WTC11 (cell line): ENCODE results near the gene OSBPL6. TPM values are rescaled to one million over a fixed set of nuclear protein-coding genes. Genes with fewer than 3 reads are reported as not detected.

Experiments used
- ATAC-seq: fragments of 200-7000 bp; cut with Tn5 transposase; 2 replicates; pipeline ENCODE4 v1.10.0; 2021; ENCODE audit warnings: mild to moderate bottlenecking, moderate library complexity
- CTCF ChIA-PET: fragments of 300-600 bp; sonication (Branson Sonifier 250); formaldehyde crosslinking; loops from one replicate; lab custom pipeline; 2021; ENCODE audit warnings: antibody characterized with exemption; lab: Charles Lee
- POLR2A ChIA-PET: fragments of 350-600 bp; sonication (Branson Sonifier 250); formaldehyde crosslinking; loops from one replicate; lab custom pipeline; 2021; ENCODE audit warnings: antibody characterized with exemption; lab: Charles Lee
- DNase-seq: peaks from one replicate; pipeline ENCODE4 v3.0.0; 2021; ENCODE audit warnings: low spot score
- H3K27ac Mint-ChIP-seq: 2 replicates; pipeline ENCODE4 v1.8.0; 2021; ENCODE audit warnings: mixed read lengths
- H3K27me3 Mint-ChIP-seq: 2 replicates; pipeline ENCODE4 v1.8.0; 2021; ENCODE audit warnings: low read depth, mild to moderate bottlenecking, moderate library complexity, mixed read lengths
- H3K36me3 Mint-ChIP-seq: 2 replicates; pipeline ENCODE4 v1.8.0; 2021; ENCODE audit warnings: mixed read lengths
- H3K4me1 Mint-ChIP-seq: 2 replicates; pipeline ENCODE4 v1.8.0; 2022; ENCODE audit warnings: mixed read lengths
- H3K4me3 Mint-ChIP-seq: 2 replicates; pipeline ENCODE4 v1.8.0; 2021; ENCODE audit warnings: mild to moderate bottlenecking, moderate library complexity, mixed read lengths
- H3K9me3 Mint-ChIP-seq: 2 replicates; pipeline ENCODE4 v1.8.0; 2021; ENCODE audit warnings: mixed read lengths
- ATF2 ChIP-seq: sonication (generic); formaldehyde crosslinking; IDR thresholded peaks from 2 replicates; pipeline ENCODE4 v1.8.1; 2022; ENCODE audit warnings: low read depth, missing genetic modification reagents, borderline replicate concordance
- CBFB ChIP-seq: sonication (generic); formaldehyde crosslinking; IDR thresholded peaks from 2 replicates; pipeline ENCODE4 v1.8.1; 2022; ENCODE audit warnings: mild to moderate bottlenecking, low read depth, missing genetic modification reagents
- CDX4 ChIP-seq: fragments of 250-450 bp; sonication (Bioruptor Pico); IDR thresholded peaks from 2 replicates; pipeline ENCODE4 v1.9.0; 2021; ENCODE audit warnings: moderate library complexity, mild to moderate bottlenecking, inconsistent platforms, borderline replicate concordance
- ETV6 ChIP-seq: sonication (generic); formaldehyde crosslinking; IDR thresholded peaks from 2 replicates; pipeline ENCODE4 v1.8.1; 2022; ENCODE audit warnings: mild to moderate bottlenecking, missing genetic modification reagents
- IRF1 ChIP-seq: sonication (generic); formaldehyde crosslinking; IDR thresholded peaks from 2 replicates; pipeline ENCODE4 v1.8.0; 2023; ENCODE audit warnings: missing genetic modification reagents
- JUN ChIP-seq: sonication (generic); formaldehyde crosslinking; IDR thresholded peaks from 2 replicates; pipeline ENCODE4 v1.8.0; 2023; ENCODE audit warnings: mild to moderate bottlenecking, missing genetic modification reagents
- MYBL2 ChIP-seq: sonication (generic); formaldehyde crosslinking; IDR thresholded peaks from 2 replicates; pipeline ENCODE4 v1.8.1; 2023; ENCODE audit warnings: mild to moderate bottlenecking, moderate library complexity, missing genetic modification reagents
- NR1H2 ChIP-seq: sonication (generic); formaldehyde crosslinking; IDR thresholded peaks from 2 replicates; pipeline ENCODE4 v1.9.0; 2021; ENCODE audit warnings: mild to moderate bottlenecking, moderate library complexity, missing genetic modification reagents
- PRDM15 ChIP-seq: sonication (generic); formaldehyde crosslinking; IDR thresholded peaks from 2 replicates; pipeline ENCODE4 v1.8.0; 2022; ENCODE audit warnings: missing genetic modification reagents
- SOX15 ChIP-seq: fragments of 250-450 bp; sonication (Bioruptor Pico); IDR thresholded peaks from 2 replicates; pipeline ENCODE4 v1.9.0; 2021; ENCODE audit warnings: mild to moderate bottlenecking
- STAT6 ChIP-seq: sonication (generic); formaldehyde crosslinking; conservative IDR thresholded peaks from 2 replicates; pipeline ENCODE4 v1.8.1; 2023; ENCODE audit warnings: mild to moderate bottlenecking, low read depth, missing genetic modification reagents, moderate library complexity
- TCF7 ChIP-seq: sonication (generic); formaldehyde crosslinking; IDR thresholded peaks from 2 replicates; pipeline ENCODE4 v1.8.0; 2022; ENCODE audit warnings: mild to moderate bottlenecking, low read depth, missing genetic modification reagents, moderate library complexity
- TEAD4 ChIP-seq: sonication (generic); formaldehyde crosslinking; IDR thresholded peaks from 2 replicates; pipeline ENCODE4 v1.8.0; 2022; ENCODE audit warnings: mild to moderate bottlenecking, missing genetic modification reagents
- TP53 ChIP-seq: sonication (generic); formaldehyde crosslinking; IDR thresholded peaks from 2 replicates; pipeline ENCODE4 v1.8.1; 2023; ENCODE audit warnings: mild to moderate bottlenecking, missing genetic modification reagents
- ZNF138 ChIP-seq: sonication (generic); formaldehyde crosslinking; conservative IDR thresholded peaks from 2 replicates; pipeline ENCODE4 v1.8.1; 2022; ENCODE audit warnings: mild to moderate bottlenecking, moderate library complexity, missing genetic modification reagents
- total RNA-seq: library from RNA; stranded (reverse); gene quantifications from 3 replicates; pipeline ENCODE4 v1.2.3, GENCODE V29; 2021

OSBPL6 gene
- total RNA-seq, 1 experiment from 2014 or later: 9.2 TPM

GRCh38 chr2:178327516-178327915 lies 133.2 kb downstream of the OSBPL6 start (continued):
- no peak for TF ChIP-seq ATF2 (CRISPR knock-in tag)
- no peak for TF ChIP-seq JUN
- no peak for TF ChIP-seq STAT6
- TF ChIP-seq CDX4: no peak
- no peak for TF ChIP-seq NR1H2
- no peak for TF ChIP-seq SOX15

- Mint-ChIP-seq H3K27ac (no peak overlapping the region), H3K36me3 (no peaks in the 10 kb centered on the region), H3K4me1 (no peaks in the 10 kb centered on the region), H3K4me3 (no peak overlapping the region), H3K27me3 (no peaks in the 10 kb centered on the region), H3K9me3 (no peaks in the 10 kb centered on the region)
- no peak for DNase-seq
- ChIA-PET CTCF (no interaction called here), POLR2A (no interaction called here)
- no peak for TF ChIP-seq PRDM15 (CRISPR knock-in tag)
- TF ChIP-seq TCF7 (CRISPR knock-in tag): no peak
- TF ChIP-seq MYBL2 (CRISPR knock-in tag): no peak
- TF ChIP-seq ZNF138 (CRISPR knock-in tag): no peak
- TF ChIP-seq TEAD4 (CRISPR knock-in tag): no peak
- no peak for TF ChIP-seq ETV6 (CRISPR knock-in tag)
- no peak for TF ChIP-seq IRF1
- TF ChIP-seq ATF2 (CRISPR knock-in tag): no peak
- TF ChIP-seq CBFB (CRISPR knock-in tag): no peak
- TF ChIP-seq TP53 (CRISPR knock-in tag): no peak
- no peak for ATAC-seq
These were observed 133.7 kb downstream of the OSBPL6 start for GRCh38 chr2:178328037-178328436.
